ENCODE results near the gene PHF24. TPM values are rescaled to one million over a fixed set of nuclear protein-coding genes. Genes with fewer than 3 reads are reported as not detected.
"Not testable (repeated sequence)": the region's sequence is repeated elsewhere in the genome, so short reads cannot be mapped to it uniquely, and the experiment has no call there.

The PHF24 gene
- total and polyA plus RNA-seq, 2 of the 13 experiments (the other 11 are each of a cell fraction or from before 2014, with no cell fraction given), result 0.05 TPM; not detected in 1

- H2AFZ ChIP-seq (ENCODE audit: low read length), result no peak overlapping the region
- TF ChIP-seq ZNF317 (CRISPR knock-in tag; IDR thresholded peaks at IDR 0.05) (peak; percentile 63; the same call in 1 of the 2 replicates), SOX6 (IDR thresholded peaks at IDR 0.05) (no peak), SOX6 (CRISPR knock-in tag; IDR thresholded peaks at IDR 0.05) (no peak), PCBP2 (optimal IDR thresholded peaks at IDR 0.05; ENCODE audit: low read depth, low read length, poor library complexity, severe bottlenecking) (no peak), ZNF274 (CRISPR knock-in tag; IDR thresholded peaks at IDR 0.05) (no peak)
- TF ChIP-seq, protein P1, sequence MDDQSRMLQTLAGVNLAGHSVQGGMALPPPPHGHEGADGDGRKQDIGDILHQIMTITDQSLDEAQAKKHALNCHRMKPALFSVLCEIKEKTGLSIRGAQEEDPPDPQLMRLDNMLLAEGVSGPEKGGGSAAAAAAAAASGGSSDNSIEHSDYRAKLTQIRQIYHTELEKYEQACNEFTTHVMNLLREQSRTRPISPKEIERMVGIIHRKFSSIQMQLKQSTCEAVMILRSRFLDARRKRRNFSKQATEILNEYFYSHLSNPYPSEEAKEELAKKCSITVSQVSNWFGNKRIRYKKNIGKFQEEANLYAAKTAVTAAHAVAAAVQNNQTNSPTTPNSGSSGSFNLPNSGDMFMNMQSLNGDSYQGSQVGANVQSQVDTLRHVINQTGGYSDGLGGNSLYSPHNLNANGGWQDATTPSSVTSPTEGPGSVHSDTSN (CRISPR knock-in tag; IDR thresholded peaks at IDR 0.05; ENCODE audit: borderline replicate concordance), result no peak
- no peaks in the 10 kb centered on the region for H3K36me3 ChIP-seq (replicated peaks in 1 of 2; ENCODE audit: control insufficient read depth in 1 of 2, insufficient read depth in 2 of 2, low read length in 2 of 2)
- H3K9me3 ChIP-seq (ENCODE audit: low read length), result peaks cover 14% of the 10 kb centered on the region
- POLR2A ChIA-PET, result no interaction called here
- no peak overlapping the region for H3K27ac ChIP-seq (ENCODE audit: extremely low read length, insufficient read depth, low read length)
- no peaks in the 10 kb centered on the region for H3K27me3 ChIP-seq (ENCODE audit: control insufficient read depth in 1 of 2, insufficient read depth in 2 of 2, low read length in 2 of 2)
- H3K9ac ChIP-seq (ENCODE audit: insufficient read depth, low read depth, low read length), result no peak overlapping the region
- no peaks in the 10 kb centered on the region for H3K79me2 ChIP-seq (ENCODE audit: insufficient read depth, low read length)
- in situ Hi-C loops (cut with HindIII; ENCODE audit: extremely low pct_ligation_motif_present, low pct_unique_long_range_greater_than_20kb), result no loop called here
- no peak overlapping the region for H3K4me3 ChIP-seq (replicated peaks in 1 of 3; ENCODE audit: insufficient read depth in 1 of 3, low read depth in 2 of 3, low read length in 3 of 3)
- CTCF ChIA-PET (ENCODE audit: low intra/inter-chr PET ratio, low total read pairs), result interaction anchor here (0.8 kb wide), 1 partner anchor 50 kb away, joined by 3 read pairs; no protein-coding TSS in a partner anchor
- FAIRE-seq, result no peak
- no peak for ATAC-seq
- no peak for DNase-seq (ENCODE audit: low spot score)
- intact Hi-C loops (cut with micrococcal nuclease; ENCODE audit: unreplicated experiment), result no loop called here
- 27% methylated on average over 3 of the region's 3 CpGs for WGBS (ENCODE audit: low lambda C conversion rate)
- no peak overlapping the region for H3K4me2 ChIP-seq (ENCODE audit: low read depth, low read length)
- no peaks in the 10 kb centered on the region for H4K20me1 ChIP-seq (ENCODE audit: insufficient read depth, low read length)
- H3K4me1 ChIP-seq (ENCODE audit: insufficient read depth, low read length), result no peaks in the 10 kb centered on the region
- no TSS peak for BruUV-seq (replicated peaks)
Observed at GRCh38 chr9:35010351-35010958, 52.4 kb downstream of the PHF24 start.

GRCh38 chr9:35014517-35014916 is 56.4 kb downstream of the PHF24 start:
- Histone ChIP-seq H3K36me3 (replicated peaks in 1 of 2; ENCODE audit: control insufficient read depth in 1 of 2, insufficient read depth in 2 of 2, low read length in 2 of 2) (no peaks in the 10 kb centered on the region), H4K20me1 (ENCODE audit: insufficient read depth, low read length) (no peaks in the 10 kb centered on the region), H3K79me2 (ENCODE audit: insufficient read depth, low read length) (no peaks in the 10 kb centered on the region), H3K9me3 (ENCODE audit: low read length) (peaks cover 14% of the 10 kb centered on the region), H3K27ac (ENCODE audit: extremely low read length, insufficient read depth, low read length) (no peak overlapping the region), H3K27me3 (ENCODE audit: control insufficient read depth in 1 of 2, insufficient read depth in 2 of 2, low read length in 2 of 2) (no peaks in the 10 kb centered on the region), H3K4me1 (ENCODE audit: insufficient read depth, low read length) (no peaks in the 10 kb centered on the region), H3K4me2 (ENCODE audit: low read depth, low read length) (no peak overlapping the region), H2AFZ (ENCODE audit: low read length) (no peak overlapping the region), H3K4me3 (replicated peaks in 1 of 3; ENCODE audit: insufficient read depth in 1 of 3, low read depth in 2 of 3, low read length in 3 of 3) (no peak overlapping the region), H3K9ac (ENCODE audit: insufficient read depth, low read depth, low read length) (no peak overlapping the region)
- intact Hi-C loops (cut with micrococcal nuclease; ENCODE audit: unreplicated experiment), result no loop called here
- WGBS (ENCODE audit: low lambda C conversion rate), result 14% methylated on average over 2 of the region's 2 CpGs
- in situ Hi-C loops (cut with HindIII; ENCODE audit: extremely low pct_ligation_motif_present, low pct_unique_long_range_greater_than_20kb), result no loop called here
- no peak for FAIRE-seq
- CTCF ChIA-PET (ENCODE audit: low intra/inter-chr PET ratio, low total read pairs), result no interaction called here
- DNase-seq (ENCODE audit: low spot score), result no peak
- no peak for ATAC-seq
- BruUV-seq (replicated peaks), result no TSS peak
- POLR2A ChIA-PET, result no interaction called here
- TF ChIP-seq, protein P2, sequence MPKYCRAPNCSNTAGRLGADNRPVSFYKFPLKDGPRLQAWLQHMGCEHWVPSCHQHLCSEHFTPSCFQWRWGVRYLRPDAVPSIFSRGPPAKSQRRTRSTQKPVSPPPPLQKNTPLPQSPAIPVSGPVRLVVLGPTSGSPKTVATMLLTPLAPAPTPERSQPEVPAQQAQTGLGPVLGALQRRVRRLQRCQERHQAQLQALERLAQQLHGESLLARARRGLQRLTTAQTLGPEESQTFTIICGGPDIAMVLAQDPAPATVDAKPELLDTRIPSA (CRISPR knock-in tag; IDR thresholded peaks at IDR 0.05; ENCODE audit: borderline replicate concordance), result no peak
- TF ChIP-seq ZNF253 (CRISPR knock-in tag; IDR thresholded peaks at IDR 0.05; ENCODE audit: borderline replicate concordance) (no peak), THYN1 (CRISPR knock-in tag; IDR thresholded peaks at IDR 0.05; ENCODE audit: borderline replicate concordance, low read depth) (no peak)

GRCh38 chr9:35023443-35023842 is 65.4 kb downstream of the PHF24 start:
- H4K20me1 ChIP-seq (ENCODE audit: insufficient read depth, low read length); ATAC-seq; H3K4me1 ChIP-seq (ENCODE audit: insufficient read depth, low read length); intact Hi-C loops (cut with micrococcal nuclease; ENCODE audit: unreplicated experiment); in situ Hi-C loops (cut with HindIII; ENCODE audit: extremely low pct_ligation_motif_present, low pct_unique_long_range_greater_than_20kb); H3K36me3 ChIP-seq (replicated peaks in 1 of 2; ENCODE audit: control insufficient read depth in 1 of 2, insufficient read depth in 2 of 2, low read length in 2 of 2); CTCF ChIA-PET (ENCODE audit: low intra/inter-chr PET ratio, low total read pairs); H3K27me3 ChIP-seq (ENCODE audit: control insufficient read depth in 1 of 2, insufficient read depth in 2 of 2, low read length in 2 of 2); BruUV-seq (replicated peaks); H3K9ac ChIP-seq (ENCODE audit: insufficient read depth, low read depth, low read length); DNase-seq (ENCODE audit: low spot score); H3K4me2 ChIP-seq (ENCODE audit: low read depth, low read length); H3K27ac ChIP-seq (ENCODE audit: extremely low read length, insufficient read depth, low read length); H3K79me2 ChIP-seq (ENCODE audit: insufficient read depth, low read length); H3K4me3 ChIP-seq (replicated peaks in 1 of 3; ENCODE audit: insufficient read depth in 1 of 3, low read depth in 2 of 3, low read length in 3 of 3); H2AFZ ChIP-seq (ENCODE audit: low read length); FAIRE-seq; H3K9me3 ChIP-seq (ENCODE audit: low read length); POLR2A ChIA-PET: not testable (repeated sequence)
- WGBS (ENCODE audit: low lambda C conversion rate), result 73% methylated on average over 5 of the region's 5 CpGs
